ENCODE data around the gene ZNF773. TPM values are rescaled to one million over a fixed set of nuclear protein-coding genes. Genes with fewer than 3 reads are reported as not detected.
"Not testable (repeated sequence)": the region's sequence is repeated elsewhere in the genome, so short reads cannot be mapped to it uniquely, and the experiment has no call there.

ZNF773 gene
- total and polyA plus RNA-seq, 10 of the 15 experiments (the other 5 are each of a cell fraction or from before 2014, with no cell fraction given): 0.21 to 9.1 (median 6.7) TPM

- no peak for TF ChIP-seq NFYB (IDR thresholded peaks at IDR 0.05; ENCODE audit: insufficient read depth, low read depth, low read length)
- TF ChIP-seq NR2C1 (IDR thresholded peaks at IDR 0.05): no peak
- TF ChIP-seq SMAD1 (IDR thresholded peaks at IDR 0.05; ENCODE audit: low read depth, partially characterized antibody): no peak
Measured at GRCh38 chr19:57515255-57515654, 15.5 kb downstream of the ZNF773 start (continued).

DNA sequence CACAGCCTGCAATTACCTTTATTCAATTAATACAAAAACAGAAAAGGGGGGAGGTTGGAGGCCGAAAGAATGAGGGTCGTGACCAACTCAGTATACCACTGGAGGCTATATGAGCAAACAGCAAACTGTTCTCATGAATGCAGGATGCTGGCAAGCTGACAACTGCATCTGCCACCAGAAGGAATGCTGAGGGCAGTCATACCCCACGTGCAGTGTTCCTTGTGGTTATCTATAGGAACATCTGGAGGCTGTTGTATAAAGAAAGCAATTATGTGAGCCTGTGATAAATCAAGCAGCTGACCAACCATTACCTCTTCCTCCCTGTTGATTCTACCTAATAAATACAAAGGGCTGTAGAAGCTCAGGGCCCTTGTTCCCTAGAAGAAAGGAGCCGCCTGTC, 18.3 kb downstream of the ZNF773 start:
- not testable (repeated sequence) for DNase-seq (ENCODE audit: low read depth, low spot score); FAIRE-seq

GRCh38 chr19:57527136-57527881, 27.6 kb downstream of the ZNF773 start, which contains the start of gene ZNF549:
ZNF549 (plus strand) TSS chr19:57527356; CDS start chr19:57527574, 218 bp downstream.
- RAD21 ChIA-PET (ENCODE audit: unreplicated experiment): no interaction called here
- Histone ChIP-seq H3K4me3 (peak within 1 kb of the TSS; percentile 74), H2AFZ (ENCODE audit: control insufficient read depth, low read depth, low read length) (peak within 1 kb of the TSS; percentile 55), H3K9me3 (replicated peaks; ENCODE audit: control insufficient read depth, insufficient read depth, low read length) (peaks cover 6% of the 10 kb centered on the region; the same call in 2 of the 3 replicates), H3K36me3 (ENCODE audit: control insufficient read depth in 2 of 2, insufficient read depth in 2 of 2, low read length in 1 of 2) (no peaks in the 10 kb centered on the region), H3K4me1 (ENCODE audit: control insufficient read depth, insufficient read depth, low read length) (no peaks in the 10 kb centered on the region; the same call in 1 of the 2 replicates), H3K9ac (ENCODE audit: control insufficient read depth, insufficient read depth, low read length) (peak within 1 kb of the TSS; percentile 73; the same call in 1 of the 2 replicates), H3K27me3 (replicated peaks in 1 of 2; ENCODE audit: control insufficient read depth in 2 of 2, insufficient read depth in 2 of 2, low read length in 1 of 2) (no peaks in the 10 kb centered on the region), H3K79me2 (ENCODE audit: control insufficient read depth, insufficient read depth, low read length) (peaks cover 4% of the 10 kb centered on the region), H3K4me2 (ENCODE audit: control insufficient read depth, insufficient read depth) (peak within 1 kb of the TSS; percentile 77), H3K27ac (ENCODE audit: control insufficient read depth, insufficient read depth) (peak within 1 kb of the TSS; percentile 69), H4K20me1 (ENCODE audit: control insufficient read depth, insufficient read depth) (no peaks in the 10 kb centered on the region)
- FAIRE-seq (peak; percentile 65), ATAC-seq (peak; percentile 100), DNase-seq (ENCODE audit: low read depth, low spot score) (peak; percentile 55)
- in situ Hi-C loops (cut with MboI) (no loop called here), intact Hi-C loops (cut with micrococcal nuclease; ENCODE audit: unreplicated experiment) (no loop called here)
- TSS peak; percentile 70 for BruUV-seq (replicated peaks)
- CTCF ChIA-PET: no interaction called here
- 1% methylated on average over 63 of the region's 64 CpGs for WGBS (ENCODE audit: insufficient coverage, insufficient replicate concordance, low lambda C conversion rate, missing lambda C conversion rate)
- POLR2A ChIA-PET: no interaction called here
- SMC1A ChIA-PET (ENCODE audit: uncharacterized antibody, unreplicated experiment): no interaction called here
- TF ChIP-seq HDAC6 (IDR thresholded peaks at IDR 0.05; ENCODE audit: unreplicated experiment) (no peak), IRF3 (IDR thresholded peaks at IDR 0.05) (no peak), RCOR1 (conservative IDR thresholded peaks at IDR 0.05; ENCODE audit: low read depth, low read length) (no peak), RAD51 (IDR thresholded peaks at IDR 0.05) (peak; percentile 14; the same call in 1 of the 2 replicates), HDGF (IDR thresholded peaks at IDR 0.05) (no peak), ZNF274 (IDR thresholded peaks at IDR 0.05; ENCODE audit: insufficient read depth, insufficient read length) (no peak), TARDBP (IDR thresholded peaks at IDR 0.05; ENCODE audit: borderline replicate concordance) (no peak), MTA2 (IDR thresholded peaks at IDR 0.05; ENCODE audit: low read depth) (no peak), USF1 (IDR thresholded peaks at IDR 0.05; ENCODE audit: borderline replicate concordance, extremely low read length, insufficient read depth, low read depth, low read length) (no peak), IKZF2 (IDR thresholded peaks at IDR 0.05) (no peak)

More for the DNA sequence above, 18.3 kb downstream of the ZNF773 start:
- H3K79me2 ChIP-seq (ENCODE audit: control insufficient read depth, insufficient read depth, low read length); in situ Hi-C loops (cut with MboI); H3K4me3 ChIP-seq; intact Hi-C loops (cut with micrococcal nuclease; ENCODE audit: unreplicated experiment); H3K9me3 ChIP-seq (replicated peaks; ENCODE audit: control insufficient read depth, insufficient read depth, low read length); RAD21 ChIA-PET (ENCODE audit: unreplicated experiment); H2AFZ ChIP-seq (ENCODE audit: control insufficient read depth, low read depth, low read length); H3K9ac ChIP-seq (ENCODE audit: control insufficient read depth, insufficient read depth, low read length); ATAC-seq; H3K36me3 ChIP-seq (ENCODE audit: control insufficient read depth in 2 of 2, insufficient read depth in 2 of 2, low read length in 1 of 2); H3K4me1 ChIP-seq (ENCODE audit: control insufficient read depth, insufficient read depth, low read length); SMC1A ChIA-PET (ENCODE audit: uncharacterized antibody, unreplicated experiment); H3K4me2 ChIP-seq (ENCODE audit: control insufficient read depth, insufficient read depth); BruUV-seq (replicated peaks); H3K27me3 ChIP-seq (replicated peaks in 1 of 2; ENCODE audit: control insufficient read depth in 2 of 2, insufficient read depth in 2 of 2, low read length in 1 of 2); H4K20me1 ChIP-seq (ENCODE audit: control insufficient read depth, insufficient read depth); H3K27ac ChIP-seq (ENCODE audit: control insufficient read depth, insufficient read depth); POLR2A ChIA-PET: not testable (repeated sequence)
- WGBS (ENCODE audit: insufficient coverage, insufficient replicate concordance, low lambda C conversion rate, missing lambda C conversion rate): 66% methylated on average over 4 of the region's 4 CpGs
- CTCF ChIA-PET: interaction anchor here (0.6 kb wide), 1 partner anchor 218 kb away, joined by 3 read pairs; no protein-coding TSS in a partner anchor
